T-helper 1 cell treated with Interleukin-12 subunit alpha and Interleukin-12 subunit beta and Interleukin-4 antibody, amounts not matched to agents 30 ng/mL and 1 ng/mL, for 36 hours (primary cell): ENCODE data around the gene ARFGAP1. TPM values are rescaled to one million over a fixed set of nuclear protein-coding genes. Genes with fewer than 3 reads are reported as not detected.

Experiments
- intact Hi-C: fragments of 100-400 bp; cut with micrococcal nuclease; formaldehyde crosslinking; loops from one replicate; pipeline ENCODE4 v1.15.1; 2024
- total RNA-seq: library from RNA; stranded (reverse); gene quantifications from 2 replicates; pipeline ENCODE4 v1.2.3, GENCODE V29; 2022

ARFGAP1 gene
- total RNA-seq, 1 donor from 2014 or later: 93.8 TPM

GRCh38 chr20:63306673-63307537 lies 34.3 kb downstream of the ARFGAP1 start:
- intact Hi-C loops: no loop called here

- intact Hi-C loops: loop anchor here (2.0 kb wide), 1 partner anchor 73 kb away; no protein-coding TSS in a partner anchor
Observed at GRCh38 chr20:63307538-63308217, 35.1 kb downstream of the ARFGAP1 start.

DNA sequence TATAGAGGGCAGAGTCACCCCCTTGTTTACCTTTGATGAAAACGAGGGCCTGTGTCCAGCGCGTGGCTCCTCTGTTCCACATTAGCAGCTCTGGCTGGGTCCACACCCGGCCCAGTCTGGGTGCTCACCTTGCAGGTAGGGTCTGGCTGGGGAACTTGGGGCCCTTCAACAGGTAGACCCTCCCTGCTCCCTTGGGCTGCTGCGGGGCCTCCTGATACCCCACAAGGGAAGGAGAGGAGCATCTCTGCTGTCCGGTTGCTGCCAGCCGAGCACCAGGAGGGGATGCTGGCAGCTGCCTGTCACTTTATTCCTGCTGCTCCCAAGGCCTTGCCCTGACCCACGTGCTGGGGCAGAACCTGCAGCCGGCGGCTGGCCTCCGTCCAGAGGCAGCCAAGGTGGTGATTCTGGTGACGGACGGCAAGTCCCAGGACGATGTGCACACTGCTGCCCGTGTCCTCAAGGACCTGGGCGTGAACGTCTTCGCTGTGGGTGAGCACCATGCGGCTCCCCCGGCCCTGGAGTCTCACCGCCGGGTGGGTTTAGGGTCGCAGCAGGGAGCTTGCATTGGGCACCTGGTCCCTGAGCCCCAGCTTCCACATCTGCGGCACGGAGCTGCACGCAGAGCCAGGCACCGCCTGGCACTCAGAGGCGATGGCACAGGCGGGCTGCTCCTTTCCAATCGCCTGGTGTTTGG lies 35.8 kb downstream of the ARFGAP1 start:
- intact Hi-C loops: loop anchor here (2.0 kb wide), 1 partner anchor 72 kb away; no protein-coding TSS in a partner anchor

DNA sequence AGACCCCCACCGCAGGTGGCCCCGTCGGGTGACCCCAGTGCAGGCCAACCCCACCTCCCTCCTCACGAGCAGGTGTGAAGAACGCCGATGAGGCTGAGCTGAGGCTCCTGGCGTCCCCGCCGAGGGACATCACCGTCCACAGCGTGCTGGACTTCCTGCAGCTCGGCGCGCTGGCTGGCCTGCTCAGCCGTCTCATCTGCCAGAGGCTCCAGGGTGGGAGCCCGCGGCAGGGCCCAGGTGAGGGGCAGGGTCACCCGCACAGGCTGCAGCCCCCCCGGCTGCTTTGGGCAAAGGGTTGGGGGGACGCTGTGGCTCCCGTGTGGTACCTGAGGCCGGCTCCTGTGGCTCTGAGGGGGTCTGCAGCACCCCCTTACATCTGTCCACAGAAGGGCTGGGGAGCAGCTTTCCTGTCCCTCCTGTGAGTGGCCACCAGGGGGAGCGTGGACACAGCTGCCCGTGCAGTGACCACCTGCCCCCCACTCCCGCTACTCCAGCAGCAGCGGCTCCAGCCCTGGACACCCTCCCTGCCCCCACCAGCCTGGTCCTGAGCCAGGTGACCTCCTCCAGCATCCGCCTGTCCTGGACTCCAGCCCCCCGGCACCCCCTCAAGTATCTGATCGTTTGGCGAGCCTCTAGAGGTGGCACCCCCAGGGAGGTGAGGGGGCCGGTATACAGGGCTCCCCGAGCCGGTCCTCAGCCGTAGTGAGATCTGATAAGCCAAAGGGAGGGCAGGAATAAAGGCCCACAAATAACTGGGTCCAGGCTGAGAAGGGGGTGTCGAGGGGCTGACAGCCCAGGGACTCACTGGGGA lies 36.9 kb downstream of the ARFGAP1 start:
- intact Hi-C loops: loop anchor here (2.0 kb wide), 1 partner anchor 71 kb away; no protein-coding TSS in a partner anchor

DNA sequence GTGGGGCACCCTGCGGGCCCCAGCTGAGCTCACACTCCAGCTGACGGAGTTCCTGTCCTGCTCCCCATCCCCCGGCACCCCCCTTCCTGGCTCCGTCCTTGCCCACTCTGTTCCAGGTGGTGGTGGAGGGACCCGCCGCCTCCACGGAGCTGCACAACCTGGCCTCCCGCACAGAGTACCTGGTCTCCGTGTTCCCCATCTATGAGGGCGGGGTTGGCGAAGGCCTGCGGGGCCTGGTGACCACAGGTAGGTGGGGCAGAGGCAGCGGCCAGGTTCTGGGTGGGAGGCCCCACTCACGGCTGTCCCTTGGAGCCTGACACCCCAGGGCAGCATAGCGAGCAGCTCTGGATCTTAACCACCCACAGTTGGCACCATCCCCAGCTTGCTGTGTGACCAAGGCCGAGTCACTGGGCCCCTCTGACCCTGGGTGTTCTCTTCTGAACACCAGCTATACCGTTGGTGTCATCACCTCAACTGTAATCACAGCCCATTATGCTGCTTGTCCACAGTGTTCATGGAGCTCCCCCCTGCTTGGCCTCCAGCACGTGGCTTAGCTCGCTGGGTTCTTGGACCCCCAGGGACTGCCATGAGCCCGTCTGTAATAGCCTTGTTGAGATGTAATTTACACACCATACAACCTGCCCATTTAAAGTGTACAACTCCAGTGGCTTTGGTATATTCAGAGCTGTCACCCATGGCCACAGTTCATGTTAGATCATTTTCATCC lies 37.8 kb downstream of the ARFGAP1 start:
- intact Hi-C loops: no loop called here

GRCh38 chr20:63311186-63311832 lies 38.7 kb downstream of the ARFGAP1 start:
- intact Hi-C loops: no loop called here

DNA sequence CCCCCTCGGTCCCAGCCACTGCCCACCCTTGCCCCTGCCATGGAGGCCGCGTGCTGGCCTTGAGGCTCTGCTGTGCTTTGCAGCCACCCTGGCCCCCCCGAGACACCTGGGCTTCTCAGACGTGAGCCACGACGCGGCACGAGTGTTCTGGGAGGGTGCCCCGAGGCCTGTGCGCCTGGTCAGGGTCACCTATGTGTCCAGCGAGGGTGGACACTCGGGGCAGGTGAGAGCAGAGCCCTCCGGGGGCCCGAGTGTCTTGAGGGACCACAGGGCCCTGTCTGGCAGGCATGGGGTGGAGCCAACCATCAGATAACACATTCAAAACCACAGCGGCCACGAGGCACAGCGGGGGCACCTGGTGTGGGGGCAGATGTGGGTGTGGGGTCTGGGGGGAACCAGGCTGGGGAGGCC lies 39.2 kb downstream of the ARFGAP1 start:
- intact Hi-C loops: no loop called here

DNA sequence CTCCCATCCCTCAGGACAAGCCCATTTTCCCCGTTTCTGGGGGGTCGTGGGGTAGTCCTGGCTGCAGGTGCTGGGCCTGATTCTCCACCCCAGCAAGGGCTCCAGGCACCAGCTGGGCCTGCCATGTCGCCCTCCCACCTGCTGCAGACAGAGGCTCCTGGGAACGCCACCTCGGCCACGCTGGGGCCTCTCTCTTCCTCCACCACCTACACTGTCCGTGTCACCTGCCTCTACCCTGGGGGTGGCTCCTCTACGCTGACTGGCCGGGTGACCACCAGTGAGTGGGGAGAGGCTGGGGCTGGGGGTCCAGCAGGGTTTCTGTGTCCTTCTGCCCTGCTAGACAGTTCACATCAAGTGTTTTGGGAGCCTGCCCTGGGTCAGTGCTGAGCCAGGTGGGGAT lies 39.7 kb downstream of the ARFGAP1 start:
- intact Hi-C loops: no loop called here

- intact Hi-C loops: no loop called here
Observed at GRCh38 chr20:63312690-63313348, 40.2 kb downstream of the ARFGAP1 start.

DNA sequence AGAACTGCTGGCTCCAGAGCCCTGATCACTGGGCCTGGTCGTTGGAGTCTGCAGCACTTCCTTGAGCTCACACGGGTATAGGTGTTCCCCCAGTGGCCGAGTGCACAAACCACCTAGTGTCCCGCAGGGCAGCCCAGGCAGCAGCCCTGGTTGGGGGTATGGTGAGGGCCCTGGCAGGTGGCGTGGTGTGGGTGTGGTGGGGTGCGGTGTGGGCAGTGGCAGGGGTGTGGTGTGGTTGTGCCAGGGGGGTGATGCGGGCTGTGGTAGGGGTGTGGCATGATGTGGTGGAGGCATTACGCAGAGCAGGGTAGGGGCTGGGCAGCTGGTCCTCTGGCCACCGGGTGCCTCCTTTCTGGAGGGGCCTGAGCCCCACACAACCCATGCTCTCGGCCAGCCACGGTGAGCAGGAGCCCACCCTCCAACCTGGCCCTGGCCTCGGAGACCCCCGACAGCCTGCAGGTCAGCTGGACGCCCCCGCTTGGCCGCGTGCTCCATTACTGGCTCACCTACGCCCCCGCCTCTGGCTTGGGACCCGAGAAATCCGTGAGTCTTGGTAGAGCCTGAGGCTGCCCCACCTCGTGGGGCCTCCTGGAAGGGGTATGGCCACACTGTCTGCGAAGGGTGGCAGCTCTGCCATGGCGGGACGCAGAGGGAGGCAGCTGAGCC lies 40.9 kb downstream of the ARFGAP1 start:
- intact Hi-C loops: no loop called here

- intact Hi-C loops: no loop called here
Observed at GRCh38 chr20:63314015-63314471, 41.4 kb downstream of the ARFGAP1 start.

GRCh38 chr20:63314566-63315239 lies 42.1 kb downstream of the ARFGAP1 start:
- intact Hi-C loops: no loop called here

DNA sequence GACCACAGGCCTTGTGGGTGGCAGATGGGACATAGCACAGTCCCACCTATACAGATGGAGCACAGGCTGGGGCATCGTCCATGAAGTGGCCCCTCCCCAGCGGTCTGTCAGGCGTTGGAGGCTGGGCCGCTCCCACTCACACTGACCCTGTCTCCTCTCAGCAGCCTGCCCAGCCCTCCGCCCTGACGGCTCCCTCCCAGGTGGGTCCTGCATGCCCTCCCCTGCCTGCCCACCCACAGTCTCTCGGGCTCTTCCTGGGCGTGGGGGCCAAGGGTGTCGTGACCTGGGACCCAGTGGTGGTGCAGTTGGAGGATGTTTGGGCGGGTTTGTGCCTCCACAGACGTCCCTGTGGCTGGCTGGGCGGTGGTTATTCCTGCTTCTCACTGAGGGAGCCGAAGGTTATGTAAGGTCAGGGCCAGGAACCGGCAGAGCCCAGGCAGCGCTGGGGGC lies 42.7 kb downstream of the ARFGAP1 start:
- intact Hi-C loops: no loop called here

DNA sequence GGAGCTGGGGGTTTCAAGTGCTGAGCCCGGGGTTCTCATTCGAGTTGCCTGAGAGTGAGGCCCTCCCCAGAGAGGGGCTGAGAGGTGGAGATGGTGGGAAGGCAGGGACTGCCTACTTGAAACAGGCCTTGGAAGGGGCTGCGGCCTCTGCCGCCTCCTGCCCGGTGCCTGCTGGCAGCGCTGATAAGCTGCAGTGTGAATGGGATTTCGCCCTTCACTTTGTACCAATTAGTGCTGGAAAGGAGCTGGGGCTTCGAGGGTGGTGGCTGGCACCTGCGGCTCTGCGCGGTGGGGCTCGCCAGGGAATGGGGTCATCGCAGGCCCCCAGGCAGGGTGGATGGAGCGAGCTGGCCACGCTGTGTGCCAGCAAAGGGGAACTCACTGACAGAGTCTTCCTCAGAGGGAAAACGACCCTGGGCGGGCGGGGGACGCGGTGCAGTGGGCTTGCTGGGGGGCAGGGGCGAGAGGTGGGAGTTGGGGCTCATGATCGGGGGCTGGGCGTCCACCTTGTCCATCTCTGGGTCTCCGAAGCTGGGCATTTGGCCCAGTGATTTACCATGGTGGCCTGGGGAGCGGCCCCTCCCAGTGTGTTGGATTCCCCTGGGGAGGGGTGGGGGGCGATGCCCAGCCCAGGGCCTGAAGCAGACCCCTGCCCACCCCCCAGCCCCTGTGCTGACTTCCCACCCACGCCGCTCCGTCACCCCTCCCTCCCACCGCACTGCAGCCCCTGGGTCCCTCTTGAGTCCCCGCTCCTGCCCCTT lies 43.3 kb downstream of the ARFGAP1 start:
- intact Hi-C loops: no loop called here

- intact Hi-C loops: no loop called here
Observed at GRCh38 chr20:63316502-63316921, 43.9 kb downstream of the ARFGAP1 start.

DNA sequence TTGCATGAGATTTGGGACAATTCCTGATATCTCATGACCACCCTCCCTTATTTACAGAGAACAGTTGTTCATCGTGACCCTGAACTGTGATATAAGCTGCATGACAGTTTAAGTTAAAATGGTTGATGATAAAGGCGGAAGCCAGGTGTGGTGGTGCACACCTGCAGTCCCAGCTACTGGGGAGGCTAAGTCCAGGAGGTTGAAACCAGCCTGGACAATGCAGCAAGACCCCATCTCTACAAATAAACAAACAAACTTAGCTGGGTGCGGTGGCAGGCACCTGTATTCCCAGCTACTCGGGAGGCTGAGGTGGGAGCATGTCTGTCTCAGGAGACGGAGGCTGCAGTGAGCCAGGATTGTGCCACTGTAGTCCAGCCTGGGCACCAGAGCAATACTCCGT lies 44.4 kb downstream of the ARFGAP1 start:
- intact Hi-C loops: no loop called here

DNA sequence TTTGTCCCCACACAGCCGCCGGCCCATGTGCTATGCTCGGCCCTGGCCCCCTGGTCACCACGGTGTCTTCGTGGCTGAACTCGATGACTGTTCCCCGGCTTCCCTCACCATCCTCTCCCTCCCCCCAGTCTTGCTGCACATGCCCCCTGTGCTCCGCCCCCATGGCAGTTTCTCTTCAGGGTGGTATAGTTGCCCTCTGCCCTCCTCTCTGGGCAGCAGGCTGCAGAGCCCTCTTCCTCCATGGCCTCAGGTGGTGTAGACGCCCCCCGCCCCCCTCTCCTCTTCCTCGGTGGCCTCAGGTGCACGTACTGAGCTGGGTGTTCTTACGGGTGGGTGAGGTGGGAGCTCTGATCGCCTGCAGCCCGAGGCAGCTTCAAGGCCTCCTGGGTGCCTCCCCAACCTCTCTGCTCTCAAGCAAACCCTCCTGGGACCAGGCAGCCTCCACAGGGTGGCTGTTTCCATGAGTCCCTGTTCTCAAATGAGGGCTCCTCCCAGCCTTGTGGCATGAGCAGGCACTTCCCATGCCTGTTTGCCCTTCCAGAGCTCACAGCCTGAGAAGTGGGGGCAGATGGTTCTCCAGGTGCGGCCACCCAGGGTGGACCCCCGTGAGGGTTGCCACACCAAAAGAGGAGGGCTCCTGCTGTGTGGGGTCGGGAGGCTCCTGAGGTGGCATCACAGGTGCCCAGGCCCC lies 45.1 kb downstream of the ARFGAP1 start:
- intact Hi-C loops: no loop called here
